Measurements from ENCODE around the gene PLEKHA7.

- no peak for TF ChIP-seq RARB (CRISPR knock-in tag; IDR thresholded peaks at IDR 0.05)
- no peak for TF ChIP-seq PATZ1 (CRISPR knock-in tag; IDR thresholded peaks at IDR 0.05; ENCODE audit: borderline replicate concordance)
- TF ChIP-seq SNAI2 (CRISPR knock-in tag; IDR thresholded peaks at IDR 0.05) = no peak
- TF ChIP-seq, protein P1, sequence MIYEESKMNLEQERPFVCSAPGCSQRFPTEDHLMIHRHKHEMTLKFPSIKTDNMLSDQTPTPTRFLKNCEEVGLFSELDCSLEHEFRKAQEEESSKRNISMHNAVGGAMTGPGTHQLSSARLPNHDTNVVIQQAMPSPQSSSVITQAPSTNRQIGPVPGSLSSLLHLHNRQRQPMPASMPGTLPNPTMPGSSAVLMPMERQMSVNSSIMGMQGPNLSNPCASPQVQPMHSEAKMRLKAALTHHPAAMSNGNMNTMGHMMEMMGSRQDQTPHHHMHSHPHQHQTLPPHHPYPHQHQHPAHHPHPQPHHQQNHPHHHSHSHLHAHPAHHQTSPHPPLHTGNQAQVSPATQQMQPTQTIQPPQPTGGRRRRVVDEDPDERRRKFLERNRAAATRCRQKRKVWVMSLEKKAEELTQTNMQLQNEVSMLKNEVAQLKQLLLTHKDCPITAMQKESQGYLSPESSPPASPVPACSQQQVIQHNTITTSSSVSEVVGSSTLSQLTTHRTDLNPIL (CRISPR knock-in tag; IDR thresholded peaks at IDR 0.05; ENCODE audit: low read depth) = no peak
- no peak for TF ChIP-seq ESRRG (CRISPR knock-in tag; IDR thresholded peaks at IDR 0.05)
- TF ChIP-seq, protein P2, sequence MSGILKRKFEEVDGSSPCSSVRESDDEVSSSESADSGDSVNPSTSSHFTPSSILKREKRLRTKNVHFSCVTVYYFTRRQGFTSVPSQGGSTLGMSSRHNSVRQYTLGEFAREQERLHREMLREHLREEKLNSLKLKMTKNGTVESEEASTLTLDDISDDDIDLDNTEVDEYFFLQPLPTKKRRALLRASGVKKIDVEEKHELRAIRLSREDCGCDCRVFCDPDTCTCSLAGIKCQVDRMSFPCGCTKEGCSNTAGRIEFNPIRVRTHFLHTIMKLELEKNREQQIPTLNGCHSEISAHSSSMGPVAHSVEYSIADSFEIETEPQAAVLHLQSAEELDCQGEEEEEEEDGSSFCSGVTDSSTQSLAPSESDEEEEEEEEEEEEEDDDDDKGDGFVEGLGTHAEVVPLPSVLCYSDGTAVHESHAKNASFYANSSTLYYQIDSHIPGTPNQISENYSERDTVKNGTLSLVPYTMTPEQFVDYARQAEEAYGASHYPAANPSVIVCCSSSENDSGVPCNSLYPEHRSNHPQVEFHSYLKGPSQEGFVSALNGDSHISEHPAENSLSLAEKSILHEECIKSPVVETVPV (CRISPR knock-in tag; IDR thresholded peaks at IDR 0.05) = no peak
- no peak for TF ChIP-seq ZNF565 (CRISPR knock-in tag; conservative IDR thresholded peaks at IDR 0.05; ENCODE audit: low read depth)
- TF ChIP-seq ARNTL (CRISPR knock-in tag; IDR thresholded peaks at IDR 0.05; ENCODE audit: borderline replicate concordance, low read depth) = no peak
Observed at GRCh38 chr11:16928044-16928443, 86.2 kb downstream of the PLEKHA7 start.

All from SK-N-SH treated with all-trans-retinoic acid at 6 μM for 48 hours (cell line).